HEK293T (cell line): ENCODE measurements around the gene IL1RN.

Experiments
- CTCF ChIA-PET: fragments of 350-600 bp; formaldehyde crosslinking; extraction: SDS; loops from one replicate; lab custom pipeline; 2021; ENCODE audit warnings: antibody characterized with exemption, inconsistent platforms; lab: Yijun Ruan, JAX
- POLR2A ChIA-PET: fragments of 350-600 bp; formaldehyde crosslinking; extraction: SDS; loops from one replicate; lab custom pipeline; 2020; ENCODE audit warnings: antibody characterized with exemption, inconsistent platforms; lab: Yijun Ruan, JAX
- DNase-seq: peaks from one replicate; pipeline ENCODE4 v3.0.0; 2012; ENCODE audit warnings: mixed read lengths; ENCODE audit errors: extremely low spot score
- ARNT ChIP-seq: fragments of 450-650 bp; IDR thresholded peaks from 2 replicates; pipeline ENCODE4 v1.6.1; 2017; ENCODE audit warnings: mild to moderate bottlenecking
- BHLHE40 ChIP-seq: fragments of 450-650 bp; IDR thresholded peaks from 2 replicates; pipeline ENCODE4 v1.6.1; 2016; ENCODE audit warnings: mild to moderate bottlenecking, moderate library complexity, borderline replicate concordance
- CTBP1 ChIP-seq: fragments of 450-650 bp; IDR thresholded peaks from 2 replicates; pipeline ENCODE4 v1.6.1; 2016; ENCODE audit warnings: borderline replicate concordance
- ELF4 ChIP-seq: fragments of 450-650 bp; IDR thresholded peaks from 2 replicates; pipeline ENCODE4 v1.6.1; 2017; ENCODE audit warnings: antibody characterized with exemption
- FOXA1 ChIP-seq: fragments of 450-650 bp; IDR thresholded peaks from 2 replicates; pipeline ENCODE4 v1.6.1; 2016; ENCODE audit warnings: mild to moderate bottlenecking
- FOXK2 ChIP-seq: fragments of 450-650 bp; IDR thresholded peaks from 2 replicates; pipeline ENCODE4 v1.6.1; 2016; ENCODE audit warnings: mild to moderate bottlenecking
- FOXM1 ChIP-seq: fragments of 450-650 bp; IDR thresholded peaks from 2 replicates; pipeline ENCODE4 v1.6.1; 2017; ENCODE audit warnings: mild to moderate bottlenecking, borderline replicate concordance
- HDGF ChIP-seq: fragments of 450-650 bp; IDR thresholded peaks from 2 replicates; pipeline ENCODE4 v1.6.1; 2017; ENCODE audit warnings: antibody characterized with exemption, borderline replicate concordance
- L3MBTL2 ChIP-seq: fragments of 450-650 bp; conservative IDR thresholded peaks from 2 replicates; pipeline ENCODE4 v1.6.1; 2016; ENCODE audit warnings: mild to moderate bottlenecking
- LEF1 ChIP-seq: fragments of 450-650 bp; IDR thresholded peaks from 2 replicates; pipeline ENCODE4 v1.6.1; 2017; ENCODE audit warnings: mild to moderate bottlenecking, borderline replicate concordance
- NFRKB ChIP-seq: fragments of 450-650 bp; IDR thresholded peaks from 2 replicates; pipeline ENCODE4 v1.6.1; 2016; ENCODE audit warnings: mild to moderate bottlenecking, moderate library complexity
- PKNOX1 ChIP-seq: fragments of 450-650 bp; IDR thresholded peaks from 2 replicates; pipeline ENCODE4 v1.6.1; 2016
- SP1 ChIP-seq: fragments of 450-650 bp; IDR thresholded peaks from 2 replicates; pipeline ENCODE4 v1.6.1; 2017
- SUZ12 ChIP-seq: fragments of 450-650 bp; IDR thresholded peaks from 2 replicates; pipeline ENCODE4 v1.6.1; 2016; ENCODE audit warnings: mild to moderate bottlenecking
- TARDBP ChIP-seq: fragments of 450-650 bp; IDR thresholded peaks from 2 replicates; pipeline ENCODE4 v1.6.1; 2016
- ZNF384 ChIP-seq: fragments of 450-650 bp; IDR thresholded peaks from 2 replicates; pipeline ENCODE4 v1.6.1; 2016

IL1RN gene

GRCh38 chr2:113104054-113104611, 23.3 kb upstream of the IL1RN start:
- DNase-seq: no peak
- no peak for TF ChIP-seq SP1
- TF ChIP-seq NFRKB: no peak
- no peak for TF ChIP-seq FOXM1
- TF ChIP-seq ZNF384: no peak
- no peak for TF ChIP-seq CTBP1
- no peak for TF ChIP-seq HDGF
- TF ChIP-seq L3MBTL2: no peak
- no peak for TF ChIP-seq TARDBP
- no peak for TF ChIP-seq SUZ12
- TF ChIP-seq BHLHE40: no peak
- TF ChIP-seq ELF4: no peak
- TF ChIP-seq ARNT: no peak
- TF ChIP-seq LEF1: no peak
- no peak for TF ChIP-seq FOXA1
- no peak for TF ChIP-seq PKNOX1
- CTCF ChIA-PET: no interaction called here
- POLR2A ChIA-PET: interaction anchor here (1.1 kb wide), 1 partner anchor 519 kb away, joined by 3 read pairs; no protein-coding TSS in a partner anchor

- CTCF ChIA-PET: interaction anchor here (0.9 kb wide), 1 partner anchor 25 kb away, joined by 4 read pairs; no protein-coding TSS in a partner anchor
- TF ChIP-seq CTBP1 (no peak), SUZ12 (no peak), TARDBP (no peak), ARNT (no peak), ZNF384 (no peak), FOXK2 (no peak), LEF1 (no peak), BHLHE40 (no peak), ELF4 (no peak), FOXA1 (no peak), SP1 (no peak), NFRKB (no peak), PKNOX1 (no peak), L3MBTL2 (no peak), HDGF (no peak), FOXM1 (no peak)
- DNase-seq: no peak
- POLR2A ChIA-PET: interaction anchor here (1.1 kb wide), 2 partner anchors 15 to 520 kb away, joined by 3 read pairs; no protein-coding TSS in a partner anchor
Observed at GRCh38 chr2:113105047-113105785, 22.2 kb upstream of the IL1RN start.

GRCh38 chr2:113111121-113111520, 16.3 kb upstream of the IL1RN start:
- DNase-seq: no peak
- CTCF ChIA-PET: no interaction called here
- POLR2A ChIA-PET: no interaction called here
- TF ChIP-seq ARNT (no peak), CTBP1 (no peak), PKNOX1 (no peak), L3MBTL2 (no peak), SP1 (no peak), HDGF (no peak), BHLHE40 (no peak), TARDBP (no peak), NFRKB (no peak), ELF4 (no peak), FOXA1 (no peak), ZNF384 (no peak), LEF1 (no peak), SUZ12 (no peak)

GRCh38 chr2:113111823-113112287, 15.5 kb upstream of the IL1RN start:
- ChIA-PET CTCF (no interaction called here), POLR2A (no interaction called here)
- TF ChIP-seq ZNF384 (no peak), FOXK2 (no peak)
- no peak for DNase-seq

GRCh38 chr2:113112441-113112840, 15.0 kb upstream of the IL1RN start:
- DNase-seq: no peak
- POLR2A ChIA-PET: no interaction called here
- TF ChIP-seq SP1 (no peak), CTBP1 (no peak), SUZ12 (no peak), BHLHE40 (no peak), ARNT (no peak), FOXM1 (no peak), FOXK2 (no peak), ZNF384 (no peak), FOXA1 (no peak), NFRKB (no peak), HDGF (no peak), ELF4 (no peak), TARDBP (no peak), LEF1 (no peak)
- CTCF ChIA-PET: no interaction called here
